ENCODE data around the gene CTNNA3. TPM values are rescaled to one million over a fixed set of nuclear protein-coding genes. Genes with fewer than 3 reads are reported as not detected.

Gene CTNNA3
- total RNA-seq, 6 experiments from 2014 or later = 0.19 to 3.6 (median 1.2) TPM

DNA sequence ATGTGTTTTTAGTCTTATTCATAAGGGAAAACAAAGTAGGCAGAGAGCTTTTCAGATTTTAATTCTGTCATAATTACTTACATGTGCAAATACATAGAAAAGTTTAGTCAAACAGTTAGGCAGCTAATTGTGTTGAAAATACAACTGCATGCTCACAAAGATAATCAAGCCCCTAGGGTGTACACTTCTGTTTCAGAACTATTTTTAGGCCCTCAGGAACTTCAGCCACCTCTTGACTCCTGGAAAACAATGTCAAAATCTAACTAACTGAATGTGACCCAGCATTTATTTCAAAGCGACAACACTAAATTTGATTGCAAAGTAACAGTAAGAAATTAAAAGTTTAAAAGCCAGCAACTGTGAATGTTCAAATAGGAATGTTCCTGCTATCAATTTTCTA, 1369.1 kb downstream of the CTNNA3 start:
- DNase-seq (no peak), ATAC-seq (no peak)
- Histone ChIP-seq H3K4me1 (peaks cover 0 to 10% (median 6%) of the 10 kb centered on the region in 4 donors), H3K4me3 (no peak overlapping the region), H3K9me3 (no peaks in the 10 kb centered on the region), H3K27me3 (no peaks in the 10 kb centered on the region), H3K36me3 (no peaks in the 10 kb centered on the region), H3K27ac (no peak overlapping the region)
- intact Hi-C loops (cut with DNase I) = no loop called here
- 89% methylated on average over 1 of the region's 1 CpG for WGBS (ENCODE audit: insufficient coverage, low coverage, low lambda C conversion rate, missing lambda C conversion rate)
- no peak for TF ChIP-seq POLR2A (IDR thresholded peaks at IDR 0.05)
- no peak for TF ChIP-seq CTCF (IDR thresholded peaks at IDR 0.05)

DNA sequence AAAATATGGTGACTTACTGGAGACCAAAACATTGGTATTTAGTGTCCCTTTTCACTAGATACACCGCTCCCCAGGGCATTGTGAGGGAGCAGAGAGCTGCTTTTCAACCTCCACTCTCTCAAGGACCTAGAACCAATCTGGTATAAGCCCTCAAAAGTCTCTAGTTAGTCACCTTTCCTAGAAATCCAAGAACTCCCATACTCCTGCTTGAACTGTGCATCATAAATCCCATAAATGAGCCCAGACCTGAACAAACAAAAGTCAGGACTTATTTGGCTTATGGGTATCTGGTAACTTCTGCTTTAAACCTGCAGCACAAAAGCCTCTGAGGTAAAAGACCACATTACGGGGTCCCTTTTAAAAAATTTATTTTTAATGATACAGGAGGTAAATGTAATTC, 1373.2 kb downstream of the CTNNA3 start:
- peak overlapping the region; percentile 55 to 89 (median 70) for H3K27ac ChIP-seq
- ATAC-seq (peak in 2 of 4 donors; percentile 22 to 33), DNase-seq (no peak)
- H3K9me3 ChIP-seq = no peaks in the 10 kb centered on the region
- WGBS (ENCODE audit: insufficient coverage, low coverage, low lambda C conversion rate, missing lambda C conversion rate) = 51% methylated on average over 2 of the region's 2 CpGs
- H3K4me1 ChIP-seq = peaks cover 0 to 18% (median 8%) of the 10 kb centered on the region in 4 donors
- intact Hi-C loops (cut with DNase I) = no loop called here
- no peak overlapping the region for H3K4me3 ChIP-seq
- H3K36me3 ChIP-seq = no peaks in the 10 kb centered on the region
- TF ChIP-seq POLR2A (IDR thresholded peaks at IDR 0.05) (no peak), CTCF (IDR thresholded peaks at IDR 0.05) (no peak)
- no peaks in the 10 kb centered on the region for H3K27me3 ChIP-seq

DNA sequence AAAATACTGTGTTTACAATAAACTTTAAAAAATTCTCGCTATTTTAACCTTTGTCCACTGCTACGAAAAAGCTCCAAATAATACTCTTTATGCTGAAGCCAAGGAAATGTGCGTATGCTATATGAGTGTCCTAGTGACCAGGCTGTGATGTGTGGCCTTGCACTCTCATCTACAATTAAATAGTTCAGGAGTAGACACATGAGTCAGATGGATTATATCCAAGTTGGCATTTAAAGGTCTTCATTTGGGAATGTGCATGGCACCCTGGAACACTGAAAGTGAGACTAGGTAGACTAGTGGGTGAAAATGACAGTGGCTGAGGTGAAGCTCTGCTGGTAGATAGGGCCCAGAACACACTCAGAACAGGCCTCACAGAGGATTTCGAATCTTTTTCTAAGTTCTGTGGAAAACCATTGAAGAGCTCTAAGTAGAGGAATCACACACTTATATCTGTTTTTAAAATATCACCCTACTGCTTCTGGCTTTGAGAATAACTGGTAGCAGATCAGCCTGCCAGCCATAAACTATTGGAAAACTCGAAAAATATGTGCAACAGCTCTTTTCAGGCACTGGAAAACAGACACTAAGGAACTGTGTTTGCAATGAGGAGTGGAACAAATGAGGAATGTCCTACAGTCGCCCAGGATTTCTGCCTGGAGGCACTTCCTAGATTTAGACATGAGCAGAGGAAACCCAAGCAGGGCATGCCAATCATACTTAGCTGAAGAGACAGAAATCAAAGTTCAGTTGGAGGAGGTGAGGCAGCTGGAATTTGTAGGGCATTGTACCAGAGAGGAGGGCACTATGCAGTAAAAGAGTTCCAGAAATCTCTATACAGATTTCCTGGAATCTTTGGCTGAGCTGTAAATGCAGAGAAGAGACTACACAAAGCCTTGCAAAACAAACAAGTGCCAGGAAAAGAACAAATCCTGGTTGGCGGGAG, 1374.0 kb downstream of the CTNNA3 start:
- Histone ChIP-seq H3K27me3 (no peaks in the 10 kb centered on the region), H3K36me3 (no peaks in the 10 kb centered on the region), H3K27ac (peak overlapping the region; percentile 64 to 89 (median 70)), H3K4me3 (peak overlapping the region in 1 of 3 donors; percentile 6), H3K9me3 (no peaks in the 10 kb centered on the region), H3K4me1 (peaks cover 0 to 18% (median 8%) of the 10 kb centered on the region in 4 donors)
- ATAC-seq (peak; percentile 93 to 96 (median 94)), DNase-seq (peak in 2 of 3 donors; percentile 23 to 66)
- WGBS (ENCODE audit: insufficient coverage, low coverage, low lambda C conversion rate, missing lambda C conversion rate) = 15% methylated on average over 7 of the region's 7 CpGs
- TF ChIP-seq POLR2A (IDR thresholded peaks at IDR 0.05) = peak; percentile 13
- no peak for TF ChIP-seq CTCF (IDR thresholded peaks at IDR 0.05)
- intact Hi-C loops (cut with DNase I) = no loop called here

DNA sequence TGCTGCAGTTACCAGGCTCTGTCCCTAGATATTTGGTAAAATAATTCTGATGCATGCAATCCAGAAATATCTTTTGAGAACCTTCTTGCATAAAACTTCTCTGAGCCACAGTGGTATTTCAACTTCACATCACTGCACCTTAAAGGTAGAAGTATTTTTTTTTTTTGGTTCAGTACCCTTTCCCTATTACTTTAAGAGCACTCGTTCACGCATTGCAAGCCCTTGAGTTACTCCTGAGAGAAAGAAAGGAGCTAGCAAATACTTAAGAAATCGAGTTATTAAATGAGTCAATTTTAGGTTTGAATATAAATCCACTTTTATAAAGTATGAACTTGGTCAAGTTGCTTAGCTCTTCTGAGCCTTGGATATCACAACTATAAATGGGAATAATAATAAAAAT, 1377.2 kb downstream of the CTNNA3 start:
- TF ChIP-seq POLR2A (IDR thresholded peaks at IDR 0.05) (no peak), CTCF (IDR thresholded peaks at IDR 0.05) (no peak)
- H3K4me3 ChIP-seq = no peak overlapping the region
- peaks cover 0 to 18% (median 8%) of the 10 kb centered on the region in 4 donors for H3K4me1 ChIP-seq
- 66% methylated on average over 3 of the region's 3 CpGs for WGBS (ENCODE audit: insufficient coverage, low coverage, low lambda C conversion rate, missing lambda C conversion rate)
- no peak for DNase-seq
- H3K9me3 ChIP-seq = no peaks in the 10 kb centered on the region
- intact Hi-C loops (cut with DNase I) = no loop called here
- no peaks in the 10 kb centered on the region for H3K36me3 ChIP-seq
- no peak overlapping the region for H3K27ac ChIP-seq
- no peak for ATAC-seq
- no peaks in the 10 kb centered on the region for H3K27me3 ChIP-seq

Data from right lobe of liver (tissue), 6 donors.